HepG2 (cell line): ENCODE data around the gene PDE9A.

ENCODE experiments used
- ATF1 ChIP-seq: IDR thresholded peaks from 2 replicates; pipeline ENCODE4 v1.6.1; 2016; ENCODE audit warnings: mild to moderate bottlenecking, control low read depth
- CTCF ChIP-seq: sonication (generic); formaldehyde crosslinking; IDR thresholded peaks from 2 replicates; pipeline ENCODE4 v1.5.0; 2020; ENCODE audit warnings: mild to moderate bottlenecking, missing genetic modification reagents, moderate library complexity
- EP300 ChIP-seq, 3 experiments: sonication (generic) in 1 of 3; formaldehyde crosslinking in 1 of 3; IDR thresholded peaks; 2 replicates each; pipeline versions ENCODE4 v1.5.1 to v1.6.1; 2011 to 2020; ENCODE audit warnings: low read depth in 2 of 3, low read length in 2 of 3, borderline replicate concordance in 1 of 3, improper control_type of control experiment in 1 of 3, mild to moderate bottlenecking in 1 of 3, missing genetic modification reagents in 1 of 3, moderate library complexity in 1 of 3
- NBN ChIP-seq: fragments of 450-650 bp; conservative IDR thresholded peaks from 2 replicates; pipeline ENCODE4 v1.6.1; 2017
- SALL1 ChIP-seq: sonication (generic); formaldehyde crosslinking; IDR thresholded peaks from 2 replicates; pipeline ENCODE4 v1.8.0; 2022; ENCODE audit warnings: mild to moderate bottlenecking, missing genetic modification reagents
- SOX6 ChIP-seq, 2 experiments: fragments of 450-650 bp in 1 of 2; sonication (generic) in 1 of 2; formaldehyde crosslinking in 1 of 2; IDR thresholded peaks; 2 replicates each; pipeline versions ENCODE4 v1.4.0 to v1.6.1; 2017 to 2020; ENCODE audit warnings: antibody characterized with exemption in 1 of 2, mild to moderate bottlenecking in 1 of 2, missing genetic modification reagents in 1 of 2
- ZNF484 ChIP-seq: sonication (generic); formaldehyde crosslinking; IDR thresholded peaks from 2 replicates; pipeline ENCODE4 v1.5.1; 2020; ENCODE audit warnings: mild to moderate bottlenecking, low read depth, missing genetic modification reagents, borderline replicate concordance

GRCh38 chr21:42659416-42660117, 6.1 kb downstream of the PDE9A start:
- TF ChIP-seq EP300 (IDR thresholded peaks at IDR 0.05; ENCODE audit: low read depth in 2 of 2, low read length in 2 of 2) (no peak), EP300 (CRISPR knock-in tag; IDR thresholded peaks at IDR 0.05; ENCODE audit: borderline replicate concordance) (no peak), SOX6 (IDR thresholded peaks at IDR 0.05) (no peak), SOX6 (CRISPR knock-in tag; IDR thresholded peaks at IDR 0.05) (no peak), CTCF (CRISPR knock-in tag) (no peak), ZNF484 (CRISPR knock-in tag) (no peak), NBN (no peak), SALL1 (no peak), ATF1 (CRISPR knock-in tag) (no peak)
